B cell (primary cell): ENCODE results near the gene MSTO1. TPM values are rescaled to one million over a fixed set of nuclear protein-coding genes. Genes with fewer than 3 reads are reported as not detected.
"Not testable (repeated sequence)": the region's sequence is repeated elsewhere in the genome, so short reads cannot be mapped to it uniquely, and the experiment has no call there.

Source experiments
- ATAC-seq: fragments of 200-7000 bp; cut with Tn5 transposase; one replicate; pipeline ENCODE4 v1.10.0; 2021; ENCODE audit warnings: low read depth, mild to moderate bottlenecking, moderate number of reproducible peaks, moderate library complexity
- CTCF ChIA-PET: fragments of 350-600 bp; sonication (Branson Sonifier 250); formaldehyde crosslinking; loops from one replicate; lab custom pipeline; 2021; ENCODE audit warnings: antibody characterized with exemption, inconsistent platforms; lab: Charles Lee
- POLR2A ChIA-PET: fragments of 350-600 bp; sonication (Branson Sonifier 250); formaldehyde crosslinking; loops from one replicate; lab custom pipeline; 2021; ENCODE audit warnings: antibody characterized with exemption; lab: Charles Lee
- DNase-seq: peaks from one replicate; pipeline ENCODE4 v3.0.0; 2013
- H2AFZ ChIP-seq: 2 replicates; pipeline ENCODE4 v1.6.1; 2012; ENCODE audit warnings: mild to moderate bottlenecking, low read depth, low read length; ENCODE audit not compliant: insufficient read depth, poor library complexity, severe bottlenecking
- H3K27ac ChIP-seq, 2 donors: 1 replicate in 1 of 2; 2 replicates in 1 of 2; pipeline ENCODE4 v1.5.1; 2012 to 2013; ENCODE audit warnings: low read length in 2 of 2, mild to moderate bottlenecking in 2 of 2, moderate library complexity in 1 of 2
- H3K27me3 ChIP-seq, 4 experiments: fragments of 200-600 bp in 1 of 4; sonication (generic) in 1 of 4; replicated peaks in 1 of 4; 1 replicate in 2 of 4; 2 replicates in 2 of 4; pipeline versions ENCODE4 v1.6.1 to v1.7.0; 2013 to 2016; ENCODE audit warnings: low read length in 3 of 4, mild to moderate bottlenecking in 2 of 4, mixed read lengths in 1 of 4, moderate library complexity in 1 of 4; ENCODE audit not compliant: insufficient read depth in 4 of 4, control insufficient read depth in 3 of 4; ENCODE audit errors: control extremely low read depth in 1 of 4
- H3K36me3 ChIP-seq, 2 experiments: replicated peaks in 1 of 2; 1 replicate in 1 of 2; 2 replicates in 1 of 2; pipeline versions ENCODE4 v1.6.1 to v1.7.1; 2013; ENCODE audit warnings: low read length in 1 of 2; ENCODE audit not compliant: insufficient read depth in 2 of 2, control insufficient read depth in 1 of 2; ENCODE audit errors: control extremely low read depth in 1 of 2, extremely low read depth in 1 of 2
- H3K4me1 ChIP-seq, 2 donors: fragments of 200-600 bp in 1 of 2; sonication (generic) in 1 of 2; 1 replicate in 1 of 2; 2 replicates in 1 of 2; pipeline versions ENCODE4 v1.5.1 to v1.6.1; 2013 to 2017; ENCODE audit warnings: low read length in 2 of 2; ENCODE audit not compliant: control insufficient read depth in 2 of 2, insufficient read depth in 2 of 2
- H3K4me2 ChIP-seq: replicated peaks from 2 replicates; pipeline ENCODE3; 2012; ENCODE audit warnings: mild to moderate bottlenecking, low read depth, low read length; ENCODE audit not compliant: poor library complexity, severe bottlenecking
- H3K4me3 ChIP-seq, 5 experiments: fragments of 200-600 bp in 1 of 5; sonication (generic) in 1 of 5; 1 replicate in 3 of 5; 2 replicates in 2 of 5; pipeline versions ENCODE4 v1.5.1 to v1.7.0; 2011 to 2016; ENCODE audit warnings: low read length in 4 of 5, mild to moderate bottlenecking in 4 of 5, low read depth in 2 of 5, control low read depth in 1 of 5, moderate library complexity in 1 of 5; ENCODE audit not compliant: insufficient read depth in 1 of 5; ENCODE audit errors: control extremely low read depth in 1 of 5, extremely low read depth in 1 of 5
- H3K79me2 ChIP-seq: fragments of 200-600 bp; sonication (generic); one replicate; pipeline ENCODE4 v1.6.0; 2016; ENCODE audit warnings: low read length; ENCODE audit not compliant: control insufficient read depth, insufficient read depth
- H3K9ac ChIP-seq: fragments of 200-600 bp; sonication (generic); 2 replicates; pipeline ENCODE4 v1.6.1; 2017; ENCODE audit warnings: mild to moderate bottlenecking, low read length, moderate library complexity
- H3K9me3 ChIP-seq, 3 donors: one replicate each; pipeline versions ENCODE4 v1.6.1 to v1.7.1; 2013; ENCODE audit warnings: low read length in 2 of 3; ENCODE audit not compliant: control insufficient read depth in 2 of 3, insufficient read depth in 1 of 3; ENCODE audit errors: control extremely low read depth in 1 of 3
- H4K20me1 ChIP-seq: 2 replicates; pipeline ENCODE4 v1.6.0; 2012; ENCODE audit warnings: mild to moderate bottlenecking, low read length; ENCODE audit not compliant: insufficient read depth, control insufficient read depth, poor library complexity, severe bottlenecking
- H3K27ac Mint-ChIP-seq: one replicate; pipeline ENCODE4 v1.8.0; 2021; ENCODE audit warnings: mixed read lengths
- H3K27me3 Mint-ChIP-seq: one replicate; pipeline ENCODE4 v1.8.0; 2021; ENCODE audit warnings: mixed read lengths
- H3K4me1 Mint-ChIP-seq: one replicate; pipeline ENCODE4 v1.8.0; 2021; ENCODE audit warnings: mixed read lengths
- H3K4me3 Mint-ChIP-seq: one replicate; pipeline ENCODE4 v1.8.0; 2021; ENCODE audit warnings: mixed read lengths
- H3K9me3 Mint-ChIP-seq: one replicate; pipeline ENCODE4 v1.8.0; 2022; ENCODE audit warnings: mixed read lengths; ENCODE audit not compliant: insufficient read depth
- CTCF ChIP-seq: fragments of 200-600 bp; IDR thresholded peaks from one replicate; pipeline ENCODE4 v1.8.0; 2022; ENCODE audit warnings: antibody characterized with exemption, mild to moderate bottlenecking
- EZH2 ChIP-seq: IDR thresholded peaks from 2 replicates; pipeline ENCODE4 v1.6.1; 2012; ENCODE audit warnings: borderline replicate concordance, low read depth, mild to moderate bottlenecking, moderate library complexity, low read length; ENCODE audit not compliant: insufficient read depth, poor library complexity, severe bottlenecking
- WGBS: methylation state at CpG from one replicate; pipeline ENCODE4 v1.1.5; 2013; ENCODE audit warnings: missing lambda C conversion rate; ENCODE audit not compliant: insufficient coverage; 5-methylcytosine and 5-hydroxymethylcytosine counted together
- intact Hi-C: fragments of 100-400 bp; cut with micrococcal nuclease; formaldehyde crosslinking; loops from one replicate; pipeline ENCODE4 v1.10.0; 2022
- polyA plus RNA-seq: library from polyadenylated mRNA; depleted of rRNA; stranded (reverse); fragments of >200 nt; gene quantifications from 2 replicates; pipeline ENCODE4 v1.2.3, GENCODE V29; 2012
- total RNA-seq, 2 donors: library from RNA; stranded (reverse); fragments of 120-200 nt in 1 of 2; gene quantifications; 1 replicate in 1 of 2; 2 replicates in 1 of 2; pipeline versions ENCODE4 v1.2.3 to v1.2.4, GENCODE V29; 2013 to 2022

MSTO1 gene
- total and polyA plus RNA-seq, 2 donors (not counting 1 experiment from before 2014, with no cell fraction given) = 79.3 to 113 TPM

DNA sequence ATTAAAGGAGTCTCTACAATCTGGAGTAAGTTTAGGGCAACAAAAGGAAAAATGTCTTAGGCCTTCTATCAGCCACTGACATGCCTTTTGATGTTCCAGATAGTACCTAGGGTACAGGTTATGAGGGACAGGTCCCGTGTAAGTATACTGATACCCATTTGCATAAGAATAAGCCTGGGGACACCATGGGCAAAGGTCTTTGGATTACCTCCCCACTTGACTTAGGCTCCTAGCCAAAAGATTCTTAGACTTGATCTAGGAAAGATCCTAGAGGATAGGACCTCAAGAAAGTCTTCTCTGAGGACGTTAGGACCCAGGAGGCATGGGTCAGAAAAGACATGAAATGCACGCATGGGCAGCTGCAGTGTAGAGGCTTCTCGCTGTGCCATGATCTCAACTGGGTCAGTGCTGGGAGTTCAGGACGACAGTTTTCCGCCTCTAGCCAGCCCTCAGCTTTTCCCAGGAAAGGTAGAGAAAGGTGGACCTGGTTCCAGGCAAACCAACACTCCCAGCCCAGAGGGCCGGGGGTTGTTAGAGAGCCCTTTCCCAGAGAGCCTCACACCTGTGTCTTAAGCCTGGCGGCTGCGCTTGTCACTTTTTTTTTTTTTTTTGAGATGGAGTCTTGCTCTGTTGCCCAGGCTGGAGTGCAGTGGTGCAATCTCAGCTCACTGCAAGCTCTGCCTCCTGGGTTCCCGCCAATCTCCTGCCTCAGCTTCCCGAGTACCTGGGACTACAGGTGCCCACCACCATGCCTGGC, 26.6 kb downstream of the MSTO1 start:
- H3K27ac ChIP-seq = no peak overlapping the region
- peaks cover 19% of the 10 kb centered on the region for H3K4me1 Mint-ChIP-seq
- peak overlapping the region; percentile 88 for H2AFZ ChIP-seq
- H4K20me1 ChIP-seq = no peaks in the 10 kb centered on the region
- H3K4me3 ChIP-seq = peak overlapping the region in 3 of 5 experiments; percentile 35 to 60 (median 59)
- H3K4me2 ChIP-seq = peak overlapping the region; percentile 70
- ChIA-PET CTCF (no interaction called here), POLR2A (interaction anchor here (0.7 kb wide), 1 partner anchor 258 kb away, joined by 4 read pairs; no protein-coding TSS in a partner anchor)
- ATAC-seq (no peak), DNase-seq (no peak)
- H3K4me3 Mint-ChIP-seq = peak overlapping the region; percentile 97
- H3K9ac ChIP-seq = peak overlapping the region; percentile 71
- TF ChIP-seq CTCF (no peak), EZH2 (no peak)
- WGBS = 80% methylated on average over 6 of the region's 11 CpGs
- no peaks in the 10 kb centered on the region for H3K27me3 Mint-ChIP-seq
- H3K4me1 ChIP-seq = peaks cover 14 to 17% of the 10 kb centered on the region in 2 donors
- peak overlapping the region; percentile 93 for H3K27ac Mint-ChIP-seq
- intact Hi-C loops = no loop called here
- no peaks in the 10 kb centered on the region for H3K27me3 ChIP-seq
- no peaks in the 10 kb centered on the region for H3K36me3 ChIP-seq
- H3K79me2 ChIP-seq = no peaks in the 10 kb centered on the region
- peaks cover 0 to 1% (median 1%) of the 10 kb centered on the region in 3 donors for H3K9me3 ChIP-seq
- peaks cover under 1% of the 10 kb centered on the region for H3K9me3 Mint-ChIP-seq

DNA sequence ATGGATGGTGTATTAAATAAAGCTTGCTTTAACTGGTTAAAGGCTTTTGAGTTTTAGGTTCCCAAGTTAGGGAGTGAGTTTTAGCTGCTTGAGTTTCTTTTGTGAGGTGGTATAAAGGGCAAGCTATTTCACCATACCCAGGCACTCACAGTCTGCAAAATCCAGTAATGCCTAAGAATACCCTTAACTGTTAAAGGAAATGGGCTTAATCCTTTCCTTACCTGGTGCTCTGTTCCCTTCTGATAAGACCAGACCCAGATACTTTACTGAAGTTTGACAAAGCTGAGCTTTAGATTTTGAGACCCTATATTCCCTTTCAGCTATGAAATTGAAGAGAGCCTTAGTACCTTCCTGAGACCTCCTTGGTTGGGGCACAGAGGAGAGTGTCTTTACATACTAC, 30.3 kb downstream of the MSTO1 start:
- intact Hi-C loops = no loop called here
- Histone ChIP-seq H3K79me2 (no peaks in the 10 kb centered on the region), H3K36me3 (no peaks in the 10 kb centered on the region), H3K4me3 (no peak overlapping the region), H3K4me2 (no peak overlapping the region), H3K27me3 (no peaks in the 10 kb centered on the region), H3K4me1 (peaks cover 14 to 17% of the 10 kb centered on the region in 2 donors), H3K27ac (no peak overlapping the region), H3K9me3 (peaks cover 2 to 15% (median 8%) of the 10 kb centered on the region in 3 donors), H2AFZ (no peak overlapping the region), H3K9ac (no peak overlapping the region), H4K20me1 (no peaks in the 10 kb centered on the region)
- Mint-ChIP-seq H3K9me3 (peaks cover 8% of the 10 kb centered on the region), H3K4me3 (no peak overlapping the region), H3K27ac (no peak overlapping the region), H3K4me1 (peaks cover 19% of the 10 kb centered on the region), H3K27me3 (no peaks in the 10 kb centered on the region)
- CTCF ChIA-PET = no interaction called here
- DNase-seq = no peak
- no peak for ATAC-seq
- POLR2A ChIA-PET = no interaction called here
- TF ChIP-seq EZH2 = no peak
- no peak for TF ChIP-seq CTCF

DNA sequence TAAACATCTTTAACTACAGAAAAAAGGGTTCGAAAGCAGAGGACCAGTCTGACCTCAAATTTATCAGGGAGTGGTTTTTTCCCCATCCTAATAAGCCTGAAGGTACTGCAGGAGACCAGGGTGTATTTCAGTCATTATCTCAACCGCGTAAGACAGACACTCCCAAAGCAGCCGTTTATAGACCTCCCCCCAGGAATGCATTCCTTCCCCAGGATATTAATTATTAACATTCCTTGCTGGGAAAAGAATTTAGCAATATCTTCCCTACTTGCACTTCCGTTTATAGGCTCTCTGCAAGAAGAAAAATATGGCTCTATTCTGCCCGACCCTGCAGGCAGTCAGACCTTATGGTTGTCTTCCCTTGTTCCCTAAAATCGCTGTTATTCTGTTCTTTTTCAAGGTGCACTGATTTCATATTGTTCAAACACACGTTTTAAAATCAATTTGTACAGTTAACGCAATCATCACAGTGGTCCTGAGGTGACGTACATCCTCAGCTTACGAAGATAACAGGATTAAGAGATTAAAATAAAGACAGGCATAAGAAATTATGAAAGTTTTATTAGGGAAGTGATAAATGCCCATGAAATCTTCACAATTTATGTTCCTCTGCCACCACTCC, 32.7 kb downstream of the MSTO1 start:
- H3K9me3 Mint-ChIP-seq, H3K27ac Mint-ChIP-seq, H3K9ac ChIP-seq, H3K79me2 ChIP-seq, CTCF ChIA-PET, ATAC-seq, POLR2A ChIA-PET, H3K36me3 ChIP-seq, H3K4me1 Mint-ChIP-seq, H3K27ac ChIP-seq, H3K27me3 ChIP-seq, DNase-seq, H2AFZ ChIP-seq, H3K4me3 Mint-ChIP-seq, H3K4me2 ChIP-seq, H3K4me3 ChIP-seq, H4K20me1 ChIP-seq, intact Hi-C loops, H3K27me3 Mint-ChIP-seq, H3K4me1 ChIP-seq: not testable (repeated sequence)
- peaks cover 2 to 15% (median 8%) of the 10 kb centered on the region in 3 donors for H3K9me3 ChIP-seq
- WGBS = no CpG with 5 or more reads among the region's 11 CpGs
